GM12892 (cell line): ENCODE data around the gene WSCD2.

Source experiments
- POLR2A ChIP-seq: IDR thresholded peaks from 2 replicates; pipeline ENCODE4 v1.6.1; 2011; ENCODE audit warnings: low read depth, low read length, control low read depth
- POLR2AphosphoS5 ChIP-seq: IDR thresholded peaks from 2 replicates; pipeline ENCODE4 v1.6.1; 2011; ENCODE audit warnings: low read depth, low read length, control low read depth
- TAF1 ChIP-seq: IDR thresholded peaks from 2 replicates; pipeline ENCODE4 v1.6.1; 2011; ENCODE audit warnings: low read depth, mild to moderate bottlenecking, control low read depth, low read length, borderline replicate concordance

- TF ChIP-seq POLR2AphosphoS5 = no peak
- TF ChIP-seq POLR2A = no peak
- TF ChIP-seq TAF1 = no peak
These were observed 18.2 kb downstream of the WSCD2 start for GRCh38 chr12:108147279-108147678.
